ENCODE results near the gene TAGLN2. TPM values are rescaled to one million over a fixed set of nuclear protein-coding genes. Genes with fewer than 3 reads are reported as not detected.
A peak's percentile ranks its signal among the peaks of the same experiment; 100 is the strongest.
"Not testable (repeated sequence)": the region's sequence is repeated elsewhere in the genome, so short reads cannot be mapped to it uniquely, and the experiment has no call there.

Gene TAGLN2
- total RNA-seq, 2 donors from 2014 or later: 97.1 to 386 TPM

GRCh38 chr1:159906960-159907359 is 18.3 kb downstream of the TAGLN2 start:
- H3K27ac ChIP-seq: no peak overlapping the region
- no peaks in the 10 kb centered on the region for H3K9me3 ChIP-seq
- H3K4me3 ChIP-seq: no peak overlapping the region
- no peak for DNase-seq (ENCODE audit: low spot score)
- 58% methylated on average over 1 of the region's 1 CpG for WGBS
- TF ChIP-seq CTCF (IDR thresholded peaks at IDR 0.05): no peak
- TF ChIP-seq POLR2A (IDR thresholded peaks at IDR 0.05): no peak
- TF ChIP-seq POLR2AphosphoS5 (IDR thresholded peaks at IDR 0.05): no peak
- intact Hi-C loops (cut with DNase I): no loop called here
- H3K27me3 ChIP-seq (replicated peaks; ENCODE audit: insufficient read depth): no peaks in the 10 kb centered on the region
- no peaks in the 10 kb centered on the region for H3K36me3 ChIP-seq
- no peaks in the 10 kb centered on the region for H3K4me1 ChIP-seq (replicated peaks)

DNA sequence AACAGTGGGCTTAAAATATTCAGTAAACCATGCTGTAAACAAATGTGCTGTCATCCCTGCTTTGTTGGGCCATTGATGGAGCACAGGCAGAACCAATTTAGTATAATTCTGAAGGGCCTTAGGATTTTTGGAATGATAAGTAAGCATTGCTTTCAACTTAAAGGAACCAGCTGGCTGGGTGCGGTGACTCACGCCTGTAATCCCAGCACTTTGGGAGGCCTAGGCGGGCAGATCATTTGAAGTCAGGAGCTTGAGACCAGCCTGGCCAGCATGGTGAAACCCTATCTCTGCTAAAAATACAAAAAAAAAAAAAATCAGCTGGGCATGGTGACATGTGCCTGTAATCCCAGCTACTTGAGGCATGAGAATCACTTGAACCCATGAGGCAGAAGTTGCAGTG is 21.3 kb downstream of the TAGLN2 start:
- H3K4me1 ChIP-seq (replicated peaks); intact Hi-C loops (cut with DNase I); H3K36me3 ChIP-seq; DNase-seq (ENCODE audit: low spot score); H3K4me3 ChIP-seq; H3K9me3 ChIP-seq; H3K27me3 ChIP-seq (replicated peaks; ENCODE audit: insufficient read depth); H3K27ac ChIP-seq: not testable (repeated sequence)
- 86% methylated on average over 3 of the region's 3 CpGs for WGBS

DNA sequence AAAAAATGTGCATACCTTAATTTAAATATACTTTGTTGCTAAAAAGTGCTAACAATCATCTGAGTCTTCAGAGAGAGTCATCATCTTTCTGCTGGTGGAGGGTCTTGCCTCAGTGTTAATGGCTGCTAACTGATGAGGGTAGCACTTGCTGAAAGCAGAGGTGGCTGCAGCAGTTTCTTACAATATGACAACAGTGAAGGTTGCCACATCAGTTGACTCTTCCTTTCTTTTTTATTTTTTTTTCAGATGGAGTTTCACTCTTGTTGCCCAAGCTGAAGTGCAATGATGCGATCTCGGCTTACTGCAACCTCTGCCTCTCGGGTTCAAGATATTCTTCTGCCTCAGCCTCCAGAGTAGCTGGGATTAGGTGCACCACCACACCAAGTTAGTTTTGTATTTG is 22.8 kb downstream of the TAGLN2 start:
- no peaks in the 10 kb centered on the region for H3K36me3 ChIP-seq
- TF ChIP-seq CTCF (IDR thresholded peaks at IDR 0.05) (no peak), POLR2A (IDR thresholded peaks at IDR 0.05) (no peak), POLR2AphosphoS5 (IDR thresholded peaks at IDR 0.05) (no peak)
- H3K4me3 ChIP-seq: no peak overlapping the region
- intact Hi-C loops (cut with DNase I): no loop called here
- WGBS: 97% methylated on average over 3 of the region's 3 CpGs
- no peaks in the 10 kb centered on the region for H3K9me3 ChIP-seq
- peaks cover 8% of the 10 kb centered on the region for H3K4me1 ChIP-seq (replicated peaks)
- H3K27ac ChIP-seq: no peak overlapping the region
- no peak for DNase-seq (ENCODE audit: low spot score)
- H3K27me3 ChIP-seq (replicated peaks; ENCODE audit: insufficient read depth): no peaks in the 10 kb centered on the region

GRCh38 chr1:159900755-159901360 is 24.4 kb downstream of the TAGLN2 start:
- DNase-seq (ENCODE audit: low spot score): no peak
- Histone ChIP-seq H3K36me3 (no peaks in the 10 kb centered on the region), H3K27ac (peak overlapping the region; percentile 67 to 81), H3K4me1 (replicated peaks) (peaks cover 8% of the 10 kb centered on the region), H3K9me3 (no peaks in the 10 kb centered on the region), H3K27me3 (replicated peaks; ENCODE audit: insufficient read depth) (no peaks in the 10 kb centered on the region), H3K4me3 (no peak overlapping the region)
- WGBS: 61% methylated on average over 2 of the region's 2 CpGs
- TF ChIP-seq POLR2AphosphoS5 (IDR thresholded peaks at IDR 0.05): no peak
- no peak for TF ChIP-seq CTCF (IDR thresholded peaks at IDR 0.05)
- no peak for TF ChIP-seq POLR2A (IDR thresholded peaks at IDR 0.05)
- intact Hi-C loops (cut with DNase I): no loop called here

GRCh38 chr1:159900086-159900680 is 25.1 kb downstream of the TAGLN2 start, which contains the start of gene CFAP45:
CFAP45 (minus strand) TSS chr1:159900165; CDS start chr1:159900098, 67 bp downstream.
- H3K27ac ChIP-seq: peak within 1 kb of the TSS; percentile 67 to 81
- peaks cover 8% of the 10 kb centered on the region for H3K4me1 ChIP-seq (replicated peaks)
- H3K27me3 ChIP-seq (replicated peaks; ENCODE audit: insufficient read depth): no peaks in the 10 kb centered on the region
- peak; percentile 86 for DNase-seq (ENCODE audit: low spot score)
- TF ChIP-seq POLR2A (IDR thresholded peaks at IDR 0.05): peak; percentile 20
- no peak for TF ChIP-seq CTCF (IDR thresholded peaks at IDR 0.05)
- TF ChIP-seq POLR2AphosphoS5 (IDR thresholded peaks at IDR 0.05): peak; percentile 68
- intact Hi-C loops (cut with DNase I): no loop called here
- no peaks in the 10 kb centered on the region for H3K36me3 ChIP-seq
- 22% methylated on average over 29 of the region's 30 CpGs for WGBS
- H3K4me3 ChIP-seq: peak within 1 kb of the TSS in 1 of 2 donors; percentile 19
- no peaks in the 10 kb centered on the region for H3K9me3 ChIP-seq

- 93% methylated on average over 14 of the region's 15 CpGs for WGBS
- H3K36me3 ChIP-seq; H3K27me3 ChIP-seq (replicated peaks; ENCODE audit: insufficient read depth); intact Hi-C loops (cut with DNase I); DNase-seq (ENCODE audit: low spot score); H3K4me1 ChIP-seq (replicated peaks); H3K9me3 ChIP-seq: not testable (repeated sequence)
- peak overlapping the region in 1 of 2 donors; percentile 19 for H3K4me3 ChIP-seq
- H3K27ac ChIP-seq: peak overlapping the region; percentile 67 to 81
Measured at GRCh38 chr1:159899634-159900033, 25.7 kb downstream of the TAGLN2 start.

Measured in prostate gland (tissue), 2 donors.